GM18505 (cell line): ENCODE data around the gene CLIC4.
"Not testable (repeated sequence)": the region's sequence is repeated elsewhere in the genome, so short reads cannot be mapped to it uniquely, and the experiment has no call there.

Experiments
- ATAC-seq: cut with Tn5 transposase; IDR thresholded peaks from one replicate; pipeline ENCODE4 v1.9.1; 2021; ENCODE audit not compliant: unreplicated experiment
- POLR2A ChIP-seq: IDR thresholded peaks from 4 replicates; pipeline ENCODE4 v1.6.1; 2011; ENCODE audit warnings: borderline replicate concordance; ENCODE audit not compliant: insufficient read depth, insufficient read length; ENCODE audit errors: extremely low read depth

The CLIC4 gene

GRCh38 chr1:24875991-24876506 is 130.8 kb downstream of the CLIC4 start:
- TF ChIP-seq POLR2A: no peak
- ATAC-seq: no peak

DNA sequence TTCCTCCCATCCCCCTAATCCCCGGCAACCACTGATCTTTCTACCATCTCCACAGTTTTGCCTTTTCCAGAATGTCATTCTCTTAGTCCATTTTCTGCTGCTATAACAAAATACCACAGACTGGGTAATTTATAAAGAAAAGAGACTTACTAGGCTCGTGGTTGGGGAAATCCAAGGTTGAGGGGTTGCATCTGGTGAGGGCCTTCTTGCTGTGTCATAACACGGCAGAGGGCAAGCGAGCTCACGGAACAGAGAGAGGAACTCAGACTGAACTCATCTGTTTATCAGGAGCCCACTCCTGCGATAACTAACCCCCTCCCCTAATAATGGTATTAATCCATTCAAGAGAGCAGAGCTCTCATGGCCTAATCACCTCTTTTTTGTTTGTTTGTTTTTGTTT is 132.8 kb downstream of the CLIC4 start:
- TF ChIP-seq POLR2A: no peak
- no peak for ATAC-seq

DNA sequence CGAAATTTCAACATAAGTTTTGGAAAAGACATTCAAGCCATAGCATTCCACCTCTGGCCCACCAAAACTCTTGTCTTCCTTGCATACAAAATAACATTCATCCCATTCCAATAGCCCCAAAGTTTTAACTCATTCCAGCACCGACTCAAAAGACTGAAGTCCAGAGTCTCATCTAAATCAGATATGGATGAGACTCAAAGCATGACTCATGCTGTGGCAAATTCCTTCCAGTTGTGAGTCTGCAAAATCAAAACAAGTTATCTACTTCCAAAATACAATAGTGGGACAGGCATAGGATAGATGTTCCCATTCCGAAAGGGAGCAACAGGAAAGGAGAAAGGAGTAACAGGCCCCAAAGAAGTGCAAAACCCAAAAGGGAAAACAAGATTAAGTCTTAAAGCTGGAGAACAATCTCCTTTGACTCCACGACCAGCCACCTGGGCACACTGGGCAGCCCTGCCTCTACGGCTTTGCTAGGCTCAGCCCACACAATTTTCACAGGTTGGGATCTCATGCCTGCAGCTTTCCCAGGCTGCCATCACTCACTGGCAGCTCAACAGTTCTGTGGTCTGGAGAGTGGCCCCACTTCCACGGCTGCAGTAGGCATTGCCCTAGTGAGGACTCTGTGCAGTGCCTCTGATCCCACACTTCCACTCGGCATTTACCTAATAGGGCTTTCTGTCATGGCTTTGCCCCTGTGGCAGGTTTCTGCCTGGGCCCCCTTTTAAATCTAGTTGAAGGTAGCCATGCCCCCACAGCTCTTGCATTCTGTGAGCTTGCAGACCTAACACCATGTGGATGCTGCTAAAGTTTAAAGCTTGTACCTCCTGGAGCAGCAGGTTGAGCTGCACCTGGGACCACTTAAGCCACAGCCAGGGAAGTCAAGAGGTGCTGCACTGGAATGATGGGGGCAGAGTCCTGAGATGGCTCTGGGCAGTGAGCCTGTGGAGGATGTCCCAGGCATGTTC is 133.8 kb downstream of the CLIC4 start:
- TF ChIP-seq POLR2A: no peak
- no peak for ATAC-seq

GRCh38 chr1:24881034-24881433 is 135.8 kb downstream of the CLIC4 start:
- no peak for TF ChIP-seq POLR2A

GRCh38 chr1:24884751-24885150 is 139.5 kb downstream of the CLIC4 start:
- no peak for TF ChIP-seq POLR2A

More at GRCh38 chr1:24881034-24881433, 135.8 kb downstream of the CLIC4 start:
- no peak for ATAC-seq

GRCh38 chr1:24886241-24886640 is 141.0 kb downstream of the CLIC4 start:
- no peak for TF ChIP-seq POLR2A
- ATAC-seq: no peak

More at GRCh38 chr1:24884751-24885150, 139.5 kb downstream of the CLIC4 start:
- ATAC-seq: no peak

DNA sequence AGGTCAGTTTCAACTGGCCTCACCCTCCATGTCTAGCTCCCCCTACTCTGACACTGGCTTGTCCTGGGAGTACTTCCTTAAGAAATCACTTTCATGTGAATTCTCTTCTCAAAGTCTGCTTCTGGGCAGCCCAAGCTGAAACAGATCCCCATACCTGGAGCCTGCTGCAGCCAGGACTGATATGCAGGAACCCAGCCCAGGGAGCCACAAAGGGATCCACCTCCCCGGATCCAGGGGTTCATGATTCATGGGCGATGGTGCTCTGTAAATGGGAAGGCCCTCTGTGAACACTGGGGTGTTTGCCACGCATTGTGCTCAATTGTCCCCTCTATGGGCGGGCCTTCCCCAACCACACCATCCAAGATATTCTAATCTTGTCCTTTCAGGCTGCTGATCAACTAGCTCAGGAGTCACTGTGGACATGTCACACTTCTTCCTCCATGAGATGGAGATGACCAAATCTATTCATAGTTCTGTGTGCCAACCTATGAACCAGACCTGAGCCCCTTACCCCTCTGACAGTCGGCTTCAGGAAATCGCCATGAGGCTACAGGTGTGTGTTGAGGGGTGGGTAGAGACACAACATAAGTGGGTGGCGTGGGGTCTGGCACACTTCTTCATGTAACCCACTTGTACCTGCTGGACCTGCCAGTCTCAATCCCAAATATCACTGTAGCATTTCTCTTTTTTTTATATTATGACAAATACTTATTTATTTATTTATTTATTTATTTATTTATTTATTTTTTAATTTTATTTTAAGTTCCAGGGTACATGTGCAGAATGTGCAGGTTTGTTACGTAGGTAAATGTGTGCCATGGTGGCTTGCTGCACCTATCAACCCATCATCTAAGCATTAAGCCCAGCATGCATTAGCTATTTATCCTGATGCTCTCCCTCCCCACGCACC is 143.1 kb downstream of the CLIC4 start:
- ATAC-seq: no peak
- TF ChIP-seq POLR2A: no peak

- no peak for TF ChIP-seq POLR2A
- no peak for ATAC-seq
These were observed 143.9 kb downstream of the CLIC4 start for GRCh38 chr1:24888971-24889676.

DNA sequence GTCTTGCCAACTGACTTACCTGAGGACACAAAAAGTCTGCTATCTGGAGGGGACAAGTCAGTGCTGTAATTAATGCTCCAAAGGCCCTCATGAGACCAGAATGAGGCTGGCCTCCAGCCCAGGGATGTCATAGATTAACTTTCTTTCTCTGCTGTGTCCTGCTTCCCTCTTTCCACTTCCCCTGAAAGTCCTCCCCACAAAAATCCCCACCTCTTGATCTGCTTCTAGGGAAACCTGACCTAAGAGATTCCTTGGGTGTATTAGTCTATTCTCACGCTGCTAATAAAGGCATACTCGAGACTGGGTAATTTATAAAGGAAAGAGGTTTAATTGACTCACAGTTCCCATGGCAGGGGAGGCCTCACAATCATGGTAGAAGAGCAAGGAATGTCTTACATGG is 145.6 kb downstream of the CLIC4 start:
- no peak for ATAC-seq
- TF ChIP-seq POLR2A: no peak

DNA sequence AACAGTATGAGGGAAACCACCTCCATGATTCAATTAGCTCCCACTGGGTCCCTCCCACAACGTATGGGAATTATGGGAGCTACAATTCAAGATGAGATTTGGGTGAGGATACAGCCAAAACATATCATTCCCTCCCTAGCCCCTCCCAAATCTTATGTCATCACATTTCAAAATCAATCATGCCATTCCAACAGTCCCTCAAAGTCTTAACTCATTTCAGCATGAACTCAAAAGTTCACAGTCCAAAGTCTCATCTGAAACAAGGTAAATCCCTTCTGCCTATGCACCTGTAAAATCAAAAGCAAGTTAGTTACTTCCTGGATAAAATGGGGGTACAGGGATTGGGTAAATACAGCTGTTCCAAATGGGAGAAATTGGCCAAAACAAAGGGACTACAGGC is 146.1 kb downstream of the CLIC4 start:
- not testable (repeated sequence) for ATAC-seq

GRCh38 chr1:24892188-24893153 is 147.2 kb downstream of the CLIC4 start:
- TF ChIP-seq POLR2A: no peak
- no peak for ATAC-seq

- no peak for ATAC-seq
- no peak for TF ChIP-seq POLR2A
These were observed 148.2 kb downstream of the CLIC4 start for GRCh38 chr1:24893431-24893830.
